Nephron progenitor cell (in vitro differentiated cells): Measurements from ENCODE around the gene CTNNA2.
A peak's percentile ranks its signal among the peaks of the same experiment; 100 is the strongest.

Source experiments
- DNase-seq: peaks from one replicate; pipeline ENCODE4 v3.0.0; 2021
- H3K27ac Mint-ChIP-seq: 2 replicates; pipeline ENCODE4 v1.8.0; 2021; ENCODE audit warnings: mild to moderate bottlenecking, moderate library complexity, mixed read lengths
- H3K27me3 Mint-ChIP-seq: 2 replicates; pipeline ENCODE4 v1.8.0; 2021; ENCODE audit warnings: mild to moderate bottlenecking, low read depth, mixed read lengths; ENCODE audit not compliant: poor library complexity
- H3K36me3 Mint-ChIP-seq: 2 replicates; pipeline ENCODE4 v1.8.0; 2021; ENCODE audit warnings: low read depth, mixed read lengths
- H3K4me1 Mint-ChIP-seq: 2 replicates; pipeline ENCODE4 v1.8.0; 2021; ENCODE audit warnings: mixed read lengths
- H3K4me3 Mint-ChIP-seq: 2 replicates; pipeline ENCODE4 v1.8.0; 2021; ENCODE audit warnings: mild to moderate bottlenecking, moderate library complexity, mixed read lengths
- H3K9me3 Mint-ChIP-seq: 2 replicates; pipeline ENCODE4 v1.8.0; 2021; ENCODE audit warnings: mild to moderate bottlenecking, moderate library complexity, mixed read lengths
- TF ChIP-seq, protein P1 (sequence below): fragments of 200-600 bp; sonication (generic); IDR thresholded peaks from 2 replicates; pipeline ENCODE4 v1.5.0; 2021; ENCODE audit warnings: antibody characterized with exemption

The CTNNA2 gene

GRCh38 chr2:80473069-80473468 lies 960.2 kb downstream of the CTNNA2 start:
- TF ChIP-seq, protein P1, sequence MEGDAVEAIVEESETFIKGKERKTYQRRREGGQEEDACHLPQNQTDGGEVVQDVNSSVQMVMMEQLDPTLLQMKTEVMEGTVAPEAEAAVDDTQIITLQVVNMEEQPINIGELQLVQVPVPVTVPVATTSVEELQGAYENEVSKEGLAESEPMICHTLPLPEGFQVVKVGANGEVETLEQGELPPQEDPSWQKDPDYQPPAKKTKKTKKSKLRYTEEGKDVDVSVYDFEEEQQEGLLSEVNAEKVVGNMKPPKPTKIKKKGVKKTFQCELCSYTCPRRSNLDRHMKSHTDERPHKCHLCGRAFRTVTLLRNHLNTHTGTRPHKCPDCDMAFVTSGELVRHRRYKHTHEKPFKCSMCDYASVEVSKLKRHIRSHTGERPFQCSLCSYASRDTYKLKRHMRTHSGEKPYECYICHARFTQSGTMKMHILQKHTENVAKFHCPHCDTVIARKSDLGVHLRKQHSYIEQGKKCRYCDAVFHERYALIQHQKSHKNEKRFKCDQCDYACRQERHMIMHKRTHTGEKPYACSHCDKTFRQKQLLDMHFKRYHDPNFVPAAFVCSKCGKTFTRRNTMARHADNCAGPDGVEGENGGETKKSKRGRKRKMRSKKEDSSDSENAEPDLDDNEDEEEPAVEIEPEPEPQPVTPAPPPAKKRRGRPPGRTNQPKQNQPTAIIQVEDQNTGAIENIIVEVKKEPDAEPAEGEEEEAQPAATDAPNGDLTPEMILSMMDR: no peak
- H3K9me3 Mint-ChIP-seq: peaks cover 30% of the 10 kb centered on the region

GRCh38 chr2:80473796-80474195 lies 960.9 kb downstream of the CTNNA2 start:
- H3K4me3 Mint-ChIP-seq: no peak overlapping the region
- no peaks in the 10 kb centered on the region for H3K27me3 Mint-ChIP-seq
- H3K4me1 Mint-ChIP-seq: peaks cover 8% of the 10 kb centered on the region
- DNase-seq: no peak
- H3K9me3 Mint-ChIP-seq: peaks cover 30% of the 10 kb centered on the region
- peaks cover 20% of the 10 kb centered on the region for H3K36me3 Mint-ChIP-seq
- TF ChIP-seq, protein P1: no peak
- H3K27ac Mint-ChIP-seq: no peak overlapping the region

More at GRCh38 chr2:80473069-80473468, 960.2 kb downstream of the CTNNA2 start:
- Mint-ChIP-seq H3K36me3 (peaks cover 20% of the 10 kb centered on the region), H3K27ac (no peak overlapping the region), H3K27me3 (no peaks in the 10 kb centered on the region), H3K4me1 (peaks cover 8% of the 10 kb centered on the region), H3K4me3 (no peak overlapping the region)
- DNase-seq: no peak

- H3K4me3 Mint-ChIP-seq: no peak overlapping the region
- no peak overlapping the region for H3K27ac Mint-ChIP-seq
- H3K27me3 Mint-ChIP-seq: no peaks in the 10 kb centered on the region
- TF ChIP-seq, protein P1: no peak
- peaks cover 8% of the 10 kb centered on the region for H3K4me1 Mint-ChIP-seq
- H3K9me3 Mint-ChIP-seq: peaks cover 13% of the 10 kb centered on the region
- no peak for DNase-seq
- H3K36me3 Mint-ChIP-seq: peaks cover 7% of the 10 kb centered on the region
Measured at GRCh38 chr2:80475970-80476369, 963.1 kb downstream of the CTNNA2 start.

DNA sequence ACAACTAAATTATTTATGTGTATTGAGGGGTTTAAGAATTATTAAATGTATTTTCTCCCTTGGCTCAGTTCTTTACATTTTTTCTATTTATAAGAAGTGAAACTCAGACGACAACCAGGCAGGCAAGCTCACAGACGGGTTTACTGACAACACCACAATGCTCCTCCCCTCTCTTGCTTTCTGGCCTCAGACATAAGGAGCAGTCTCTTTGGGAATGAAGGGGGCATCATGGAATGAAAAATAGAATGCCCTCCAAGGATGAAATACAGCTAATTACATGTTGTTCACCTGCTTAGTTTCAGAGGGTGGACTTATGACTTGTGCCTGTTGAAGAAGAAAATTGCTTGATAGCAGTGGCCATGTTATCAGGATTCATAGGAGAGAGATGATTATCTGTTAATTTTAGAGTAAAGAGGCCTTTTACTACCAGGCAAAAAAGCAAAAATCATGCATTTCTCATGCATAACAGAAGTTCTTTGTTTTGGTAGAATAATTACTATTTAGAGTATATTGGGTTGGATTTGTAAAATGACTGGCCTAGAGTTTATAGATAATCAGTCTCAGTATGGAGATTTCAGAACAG lies 963.8 kb downstream of the CTNNA2 start:
- Mint-ChIP-seq H3K27me3 (no peaks in the 10 kb centered on the region), H3K4me3 (no peak overlapping the region), H3K9me3 (peaks cover 7% of the 10 kb centered on the region), H3K4me1 (peaks cover 8% of the 10 kb centered on the region), H3K36me3 (peaks cover 2% of the 10 kb centered on the region), H3K27ac (peak overlapping the region; percentile 54)
- DNase-seq: no peak
- TF ChIP-seq, protein P1: no peak

DNA sequence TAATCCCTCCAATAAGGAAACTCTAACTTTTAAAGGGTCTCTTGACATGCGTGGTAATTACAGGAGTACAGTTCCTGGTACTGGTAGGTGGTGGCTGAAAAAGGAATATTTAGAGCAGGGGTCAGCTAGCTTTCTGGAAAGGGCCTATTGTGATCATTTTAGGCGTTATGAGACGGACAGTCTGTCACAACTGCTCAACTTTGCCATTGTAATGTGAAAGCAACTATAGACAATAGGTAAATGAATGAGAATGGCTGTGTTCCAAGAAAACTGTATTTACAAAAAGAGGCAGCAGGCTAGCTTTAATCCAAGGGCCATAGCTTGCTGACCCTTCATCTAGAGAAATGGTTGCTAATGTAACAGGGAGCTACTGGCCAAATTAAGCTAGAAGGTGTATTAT lies 969.4 kb downstream of the CTNNA2 start:
- no peak overlapping the region for H3K27ac Mint-ChIP-seq
- TF ChIP-seq, protein P1: no peak
- DNase-seq: no peak
- peaks cover 3% of the 10 kb centered on the region for H3K27me3 Mint-ChIP-seq
- no peaks in the 10 kb centered on the region for H3K36me3 Mint-ChIP-seq
- H3K4me1 Mint-ChIP-seq: no peaks in the 10 kb centered on the region
- H3K9me3 Mint-ChIP-seq: no peaks in the 10 kb centered on the region
- no peak overlapping the region for H3K4me3 Mint-ChIP-seq

DNA sequence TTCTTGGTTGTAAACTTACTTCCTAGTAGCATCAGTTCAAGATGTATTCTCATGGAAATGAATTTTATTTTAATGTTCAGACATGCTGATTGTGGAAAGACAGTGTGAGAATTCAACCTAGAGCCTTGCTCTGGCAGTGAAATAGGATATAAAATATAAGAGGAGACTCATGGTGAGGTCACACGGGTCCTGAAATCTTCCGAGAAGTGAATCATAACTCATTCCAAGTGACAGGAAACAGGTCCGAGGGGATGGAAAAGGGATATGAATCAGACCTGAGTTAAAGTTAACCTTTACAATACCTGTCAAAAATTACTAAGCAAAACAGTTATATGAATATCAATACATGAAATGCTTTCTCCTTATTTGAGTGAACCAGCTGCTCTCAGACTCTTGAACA lies 976.9 kb downstream of the CTNNA2 start:
- Mint-ChIP-seq H3K4me1 (peaks cover 6% of the 10 kb centered on the region), H3K27ac (no peak overlapping the region), H3K9me3 (no peaks in the 10 kb centered on the region), H3K36me3 (no peaks in the 10 kb centered on the region), H3K4me3 (no peak overlapping the region), H3K27me3 (peaks cover 7% of the 10 kb centered on the region)
- no peak for DNase-seq
- TF ChIP-seq, protein P1: no peak
